ENCODE results near the gene ADGRL3.
"Not testable (repeated sequence)": the region's sequence is repeated elsewhere in the genome, so short reads cannot be mapped to it uniquely, and the experiment has no call there.

The ADGRL3 gene

GRCh38 chr4:61509721-61510241, 309.7 kb downstream of the ADGRL3 start:
- DNase-seq, result not testable (repeated sequence)

GRCh38 chr4:61511716-61512488, 311.8 kb downstream of the ADGRL3 start:
- DNase-seq, result no peak

GRCh38 chr4:61514991-61515390, 314.9 kb downstream of the ADGRL3 start:
- DNase-seq, result peak in 1 of 2 experiments; percentile 21

GRCh38 chr4:61517144-61517543, 317.0 kb downstream of the ADGRL3 start:
- no peak for DNase-seq

DNA sequence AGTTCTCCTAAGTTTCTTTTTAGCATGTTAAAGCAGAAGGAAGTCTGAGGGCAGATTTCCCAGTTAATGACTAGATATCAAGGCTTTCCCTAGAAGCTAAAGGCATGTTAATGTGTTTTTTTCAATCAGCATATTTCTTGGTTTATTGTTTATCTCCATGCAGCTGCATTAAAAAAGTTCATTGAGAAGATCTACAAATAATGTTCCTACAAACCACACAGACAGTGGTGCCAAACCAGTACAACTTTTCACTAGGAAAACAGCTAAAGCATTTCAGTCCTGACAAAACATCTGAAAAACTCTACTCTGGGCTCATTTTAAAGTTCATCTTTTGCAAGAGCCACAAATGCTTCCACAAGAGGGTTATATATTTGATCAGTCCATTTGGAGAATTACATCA, 320.0 kb downstream of the ADGRL3 start:
- no peak for DNase-seq

- DNase-seq, result peak in 1 of 2 experiments; percentile 1
These were observed 320.6 kb downstream of the ADGRL3 start for GRCh38 chr4:61520681-61521160.

- DNase-seq, result no peak
These were observed 321.3 kb downstream of the ADGRL3 start for GRCh38 chr4:61521451-61521850.

GRCh38 chr4:61522312-61522711, 322.2 kb downstream of the ADGRL3 start:
- no peak for DNase-seq

GRCh38 chr4:61527888-61528287, 327.8 kb downstream of the ADGRL3 start:
- DNase-seq, result no peak

DNA sequence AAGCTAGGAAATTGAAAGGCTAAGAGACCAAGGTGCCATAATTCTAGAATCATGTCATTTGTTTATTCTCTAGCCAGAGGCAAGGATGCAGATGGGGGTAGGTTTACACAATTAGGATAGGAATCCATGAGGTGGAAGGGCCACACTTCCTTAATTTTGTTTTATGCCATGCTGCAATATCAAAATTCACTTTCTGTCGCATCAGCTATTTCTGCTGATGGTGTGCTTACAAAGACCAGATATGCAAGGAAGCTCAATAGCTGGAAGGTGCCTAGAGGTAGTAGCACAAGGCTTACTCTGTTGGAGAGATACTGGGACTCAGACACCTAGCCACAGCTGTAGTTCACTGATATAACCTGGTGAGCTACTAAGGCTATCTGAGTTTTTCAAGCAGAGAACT, 328.5 kb downstream of the ADGRL3 start:
- no peak for DNase-seq

GRCh38 chr4:61531188-61531587, 331.1 kb downstream of the ADGRL3 start:
- DNase-seq, result peak in 1 of 2 experiments; percentile 19

DNA sequence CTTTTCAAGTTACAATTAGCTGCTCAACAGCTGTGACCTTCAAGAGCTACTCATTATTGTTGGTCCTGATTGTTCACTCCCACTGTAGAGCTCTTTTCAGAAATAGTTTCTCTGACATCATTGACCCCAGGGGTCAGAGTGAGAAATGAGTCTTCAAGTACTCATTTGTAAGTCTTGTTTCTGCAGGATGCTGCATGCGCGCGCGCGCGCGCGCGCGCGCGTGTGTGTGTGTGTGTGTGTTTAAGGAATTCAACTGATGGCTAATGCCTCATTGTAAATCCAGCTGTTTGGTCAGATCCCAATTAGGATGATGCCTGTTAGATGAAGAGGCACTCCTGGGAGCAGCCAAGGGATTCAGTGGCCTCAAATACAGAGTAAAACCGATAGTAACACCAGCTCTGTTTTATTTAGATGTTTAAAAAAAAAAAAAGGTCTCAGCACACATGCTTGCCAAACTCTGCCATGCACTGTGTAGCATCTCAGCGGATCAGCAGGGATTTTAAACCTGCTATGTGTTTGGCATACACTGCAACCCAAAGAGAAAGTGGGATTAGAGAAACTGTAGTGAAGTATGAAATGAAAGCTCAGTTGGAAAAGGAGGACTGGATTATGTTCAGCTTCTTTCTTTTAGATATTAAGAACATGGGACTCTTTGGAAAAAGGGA, 332.3 kb downstream of the ADGRL3 start:
- DNase-seq, result peak in 1 of 2 experiments; percentile 16

DNA sequence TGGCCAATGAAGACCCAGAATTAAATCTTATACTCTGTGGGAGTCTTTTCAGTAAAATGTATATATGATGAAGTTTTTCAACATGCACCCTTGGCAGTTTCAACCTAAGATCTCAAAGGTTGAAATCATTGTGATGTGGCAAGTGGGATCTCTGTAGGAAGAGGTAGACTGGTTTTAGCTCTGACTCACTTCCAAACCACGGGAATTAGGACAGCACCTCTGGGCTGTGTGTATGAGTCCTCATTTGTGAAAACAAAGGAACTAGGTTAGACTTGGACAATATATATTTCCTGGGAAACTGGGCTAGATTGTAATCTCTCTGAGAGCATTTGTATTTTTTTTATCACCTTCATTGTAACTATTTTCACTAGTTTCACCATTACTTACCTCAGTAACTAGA, 333.0 kb downstream of the ADGRL3 start:
- no peak for DNase-seq

DNA sequence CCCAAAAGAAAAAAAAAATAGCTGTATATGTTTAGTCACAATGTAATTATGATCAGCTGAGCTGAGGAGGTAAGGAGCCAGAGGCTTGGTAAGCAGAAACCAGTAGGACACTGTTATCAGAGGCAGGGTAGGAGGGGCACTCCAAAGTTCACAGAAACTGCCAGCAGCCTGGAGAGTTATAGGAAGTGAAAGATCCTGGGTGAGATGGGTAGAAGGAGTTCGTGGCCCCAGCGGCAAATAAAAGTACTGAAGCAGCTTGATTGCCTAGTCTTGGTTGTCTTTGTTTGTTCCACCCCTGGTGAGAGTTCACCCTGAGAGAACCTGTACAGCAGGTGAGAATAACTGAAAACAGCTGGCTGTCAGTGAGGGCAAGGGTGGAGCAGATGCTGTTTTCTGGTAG, 340.8 kb downstream of the ADGRL3 start:
- DNase-seq, result peak in 1 of 2 experiments; percentile 7

- DNase-seq, result no peak
These were observed 341.3 kb downstream of the ADGRL3 start for GRCh38 chr4:61541459-61541858.

DNA sequence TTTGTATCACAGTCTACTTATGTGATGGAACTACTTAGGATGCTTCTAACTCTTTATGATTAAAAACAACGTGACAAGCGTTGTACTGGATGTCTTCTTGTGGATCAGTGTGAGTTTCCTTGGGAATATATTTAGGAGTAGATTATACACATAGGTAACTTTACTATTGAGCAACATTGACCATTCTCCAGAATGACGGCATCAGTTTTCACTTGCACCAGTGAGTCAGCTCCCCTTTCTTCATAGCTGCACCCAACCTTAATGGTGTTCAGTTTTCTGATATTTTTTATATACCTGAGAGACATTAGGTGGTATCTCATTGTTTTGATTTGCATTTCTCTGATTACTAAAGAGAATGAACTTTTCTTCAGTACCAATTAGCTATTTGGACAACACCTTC, 343.9 kb downstream of the ADGRL3 start:
- DNase-seq, result no peak

GRCh38 chr4:61545902-61546480, 345.9 kb downstream of the ADGRL3 start:
- DNase-seq, result no peak

DNA sequence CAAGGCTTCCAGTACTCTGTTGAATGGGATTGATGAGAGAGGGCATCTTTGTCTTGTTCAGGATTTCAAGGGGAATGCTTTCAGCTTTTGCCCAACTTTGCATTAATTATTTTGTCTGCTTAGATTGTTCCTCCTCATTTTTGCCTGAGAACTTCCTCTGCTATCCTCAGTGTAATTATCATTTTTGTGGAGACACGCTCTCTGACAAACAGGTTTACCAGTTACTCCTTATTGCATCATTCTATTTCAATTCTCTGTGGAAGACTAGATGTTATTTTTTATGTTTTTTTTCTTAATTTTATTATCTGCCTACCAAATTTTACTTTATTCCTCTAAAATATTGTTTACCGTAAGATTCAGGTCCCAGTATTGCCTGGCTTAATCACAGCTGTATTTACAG, 349.2 kb downstream of the ADGRL3 start:
- no peak for DNase-seq

DNA sequence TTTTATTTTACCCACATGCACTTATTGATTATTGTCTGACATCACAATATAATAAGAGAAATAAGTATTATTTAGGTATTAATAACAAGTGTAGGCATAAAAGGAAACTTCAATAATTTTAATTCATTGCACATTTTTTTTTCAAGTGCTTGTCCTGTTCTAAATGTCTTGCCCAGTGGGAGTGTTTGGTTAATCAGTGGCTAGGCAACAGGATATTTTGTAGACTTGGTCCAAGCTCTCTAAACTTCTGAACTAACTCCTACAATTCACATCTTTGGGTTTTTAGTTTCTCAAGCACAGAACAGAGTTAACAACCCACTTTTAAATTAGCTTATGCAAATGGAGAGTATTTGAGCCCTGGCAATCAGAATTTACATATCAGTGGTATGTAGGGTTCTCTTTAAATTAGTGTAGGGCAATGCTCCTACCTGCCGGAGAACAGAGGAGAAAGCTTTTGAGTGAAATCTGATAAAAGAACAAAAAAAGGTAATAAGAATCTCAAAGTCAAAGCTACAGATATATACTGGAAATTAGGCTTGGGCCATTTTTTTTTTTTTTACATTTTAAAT, 353.5 kb downstream of the ADGRL3 start:
- no peak for DNase-seq

DNA sequence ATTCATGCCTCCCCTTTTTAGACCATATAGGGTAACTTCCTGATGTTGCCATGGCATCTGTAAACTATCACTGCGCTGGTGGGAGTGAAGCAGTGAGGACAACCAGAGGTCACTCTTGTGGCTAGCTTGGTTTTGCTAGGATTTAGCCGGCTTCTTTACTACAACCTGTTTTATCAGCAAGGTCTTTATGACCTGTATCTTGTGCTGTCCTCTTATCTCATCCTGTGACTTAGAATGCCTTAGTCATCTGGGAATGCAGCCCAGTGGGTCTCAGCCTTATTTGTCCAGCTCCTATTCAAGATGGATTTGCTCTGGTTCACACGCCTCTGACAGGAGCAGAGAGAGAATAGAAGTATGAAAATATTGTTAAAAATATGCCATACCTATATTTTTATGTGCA, 355.7 kb downstream of the ADGRL3 start:
- DNase-seq, result no peak

DNA sequence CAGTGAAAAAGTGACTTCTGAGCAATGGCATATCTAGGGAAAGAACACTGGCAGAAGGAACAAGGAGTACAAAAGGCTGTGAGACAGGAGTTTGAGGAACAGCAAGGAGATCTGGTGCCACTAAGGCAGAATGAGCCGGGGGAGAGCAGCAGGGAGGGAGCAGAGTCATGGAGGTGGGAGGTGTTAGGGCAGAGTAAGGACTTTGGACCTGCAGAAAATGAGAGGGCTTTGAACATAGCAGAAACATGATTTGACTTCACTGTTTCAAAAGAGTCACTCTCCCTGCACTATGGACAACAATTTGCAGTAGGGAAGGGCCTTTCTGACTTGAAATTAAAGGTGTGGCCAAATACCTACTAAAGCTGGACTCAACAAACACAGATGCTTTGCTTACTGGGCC, 356.2 kb downstream of the ADGRL3 start:
- no peak for DNase-seq

DNA sequence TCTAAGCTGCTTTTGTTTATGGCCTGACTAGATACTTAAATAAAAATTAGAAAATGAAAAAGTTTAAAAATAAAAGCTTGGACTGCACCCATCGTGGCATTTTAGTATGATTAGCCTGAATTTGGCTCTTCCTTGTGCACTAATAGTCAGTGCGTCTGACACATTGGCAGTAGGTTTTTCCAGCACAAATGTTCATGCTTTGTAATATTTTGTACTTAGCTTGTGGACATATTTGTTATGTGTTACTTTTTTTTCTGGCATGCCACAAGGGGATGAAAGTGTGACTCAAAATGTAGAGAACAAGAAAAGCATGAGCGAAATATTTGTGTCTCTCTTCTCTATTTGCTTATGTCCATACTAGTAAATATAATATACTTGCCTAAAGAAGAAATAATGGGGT, 359.3 kb downstream of the ADGRL3 start:
- no peak for DNase-seq

- DNase-seq, result no peak
These were observed 360.9 kb downstream of the ADGRL3 start for GRCh38 chr4:61561028-61561427.
